NK-92 treated with Interleukin-12 subunit alpha and Interleukin-12 subunit beta, amount 100 ng/mL, for 24 hours (cell line): Measurements from ENCODE around the gene KRR1.
A peak's percentile ranks its signal among the peaks of the same experiment; 100 is the strongest.
"Not testable (repeated sequence)": the region's sequence is repeated elsewhere in the genome, so short reads cannot be mapped to it uniquely, and the experiment has no call there.

Source experiments
- DNase-seq: peaks from one replicate; lab custom pipeline; 2025; lab: John Stamatoyannopoulos, UW

KRR1 gene

GRCh38 chr12:75525263-75525662 is 13.9 kb upstream of the KRR1 start:
- DNase-seq = no peak

GRCh38 chr12:75522124-75522523 is 10.7 kb upstream of the KRR1 start:
- DNase-seq = not testable (repeated sequence)

DNA sequence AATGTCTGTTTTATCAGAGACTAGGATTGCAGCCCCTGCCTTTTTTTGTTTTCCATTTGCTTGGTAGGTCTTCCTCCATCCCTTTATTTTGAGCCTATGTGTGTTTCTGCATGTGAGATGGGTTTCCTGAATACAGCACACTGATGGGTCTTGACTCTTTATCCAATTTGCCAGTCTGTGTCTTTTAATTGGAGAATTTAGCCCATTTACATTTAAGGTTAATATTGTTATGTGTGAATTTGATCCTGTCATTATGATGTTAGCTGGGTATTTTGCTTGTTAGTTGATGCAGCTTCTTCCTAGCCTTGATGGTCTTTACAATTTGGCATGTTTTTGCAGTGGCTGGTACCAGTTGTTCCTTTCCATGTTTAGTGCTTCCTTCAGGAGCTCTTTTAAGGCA is 9.8 kb upstream of the KRR1 start:
- DNase-seq = not testable (repeated sequence)

DNA sequence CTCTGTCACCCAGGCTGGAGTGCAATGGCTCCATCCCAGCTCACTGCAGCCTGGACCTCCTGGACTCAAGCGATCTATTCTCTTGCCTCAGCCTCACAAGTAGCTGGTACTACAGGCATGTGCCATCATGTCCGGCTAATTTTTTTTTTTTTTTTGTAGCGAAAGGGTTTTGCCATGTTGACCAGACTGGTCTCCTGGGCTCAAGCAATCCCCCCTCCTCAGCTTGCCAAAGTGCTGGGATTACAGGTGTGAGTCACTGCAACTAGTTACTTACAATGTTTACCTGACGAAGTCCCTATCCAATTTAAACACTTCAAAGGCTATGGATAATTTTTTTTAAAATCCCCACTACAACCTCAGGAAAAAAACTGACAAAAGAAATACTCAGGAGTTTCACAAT is 1.8 kb downstream of the KRR1 start:
- DNase-seq = no peak

GRCh38 chr12:75508159-75508558 is 3.2 kb downstream of the KRR1 start:
- DNase-seq = no peak

DNA sequence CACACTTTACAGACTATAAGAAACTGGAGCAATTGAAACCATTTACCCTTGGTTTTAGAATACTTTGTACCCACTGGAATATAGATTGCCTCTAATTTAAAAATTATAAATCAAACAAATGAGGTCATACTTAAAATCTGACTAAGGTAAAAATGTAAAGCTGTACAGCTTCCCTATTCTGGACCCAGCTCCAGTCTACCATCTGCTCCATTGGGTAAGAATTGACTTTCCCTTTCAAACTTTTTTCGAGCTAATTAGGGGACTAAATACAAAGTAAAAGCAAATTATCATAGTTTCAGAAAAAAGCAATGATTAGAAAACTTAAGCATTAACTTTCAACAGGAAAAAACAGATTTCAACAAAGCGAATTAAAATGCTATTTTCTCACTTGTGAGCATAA is 4.3 kb downstream of the KRR1 start:
- no peak for DNase-seq

- DNase-seq = no peak
These were observed 5.6 kb downstream of the KRR1 start for GRCh38 chr12:75505706-75506312.

DNA sequence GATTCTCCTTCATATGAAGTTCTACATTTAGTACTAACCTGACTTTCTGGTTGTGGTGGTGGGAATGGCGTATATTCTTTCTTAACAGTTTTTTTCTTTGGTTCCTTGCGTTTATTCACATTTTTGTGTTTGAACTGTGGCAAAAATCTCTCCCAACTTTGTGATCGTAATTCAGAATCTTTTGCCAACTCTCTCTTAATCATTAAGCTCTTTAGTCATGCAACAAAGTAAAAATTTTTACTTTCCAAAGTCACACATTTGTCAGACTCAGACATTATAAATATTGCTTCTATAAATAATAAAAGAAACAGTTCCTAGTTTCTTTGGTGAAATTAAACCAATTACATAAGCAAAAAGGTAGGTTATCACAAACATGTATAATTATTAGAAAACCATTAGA is 7.5 kb downstream of the KRR1 start:
- no peak for DNase-seq

GRCh38 chr12:75503459-75503858 is 8.0 kb downstream of the KRR1 start:
- DNase-seq = no peak

- DNase-seq = no peak
These were observed 20.2 kb downstream of the KRR1 start for GRCh38 chr12:75491169-75491568.

- DNase-seq = no peak
These were observed 21.7 kb downstream of the KRR1 start for GRCh38 chr12:75489613-75490210.

GRCh38 chr12:75489187-75489586 is 22.2 kb downstream of the KRR1 start:
- DNase-seq = no peak

DNA sequence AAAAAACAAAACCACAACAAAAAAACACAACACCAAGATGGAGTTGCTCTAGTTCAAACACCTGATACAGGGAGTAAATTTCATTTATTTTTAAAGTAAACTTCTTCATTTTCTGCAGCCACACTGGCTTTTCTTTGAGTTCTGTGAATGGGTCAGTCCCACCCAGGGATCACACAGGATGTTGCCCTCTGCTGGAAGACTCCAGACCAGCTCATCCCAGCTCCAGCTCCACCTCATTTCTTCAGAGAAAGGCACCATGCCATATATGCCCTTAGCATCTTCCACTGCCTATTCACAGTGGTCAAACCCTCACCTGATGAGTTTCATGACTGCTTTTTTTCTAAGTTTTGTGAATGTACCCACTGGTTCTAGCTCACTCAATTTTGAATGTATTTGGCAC is 22.9 kb downstream of the KRR1 start:
- no peak for DNase-seq

- DNase-seq = no peak
These were observed 24.1 kb downstream of the KRR1 start for GRCh38 chr12:75487308-75487707.

DNA sequence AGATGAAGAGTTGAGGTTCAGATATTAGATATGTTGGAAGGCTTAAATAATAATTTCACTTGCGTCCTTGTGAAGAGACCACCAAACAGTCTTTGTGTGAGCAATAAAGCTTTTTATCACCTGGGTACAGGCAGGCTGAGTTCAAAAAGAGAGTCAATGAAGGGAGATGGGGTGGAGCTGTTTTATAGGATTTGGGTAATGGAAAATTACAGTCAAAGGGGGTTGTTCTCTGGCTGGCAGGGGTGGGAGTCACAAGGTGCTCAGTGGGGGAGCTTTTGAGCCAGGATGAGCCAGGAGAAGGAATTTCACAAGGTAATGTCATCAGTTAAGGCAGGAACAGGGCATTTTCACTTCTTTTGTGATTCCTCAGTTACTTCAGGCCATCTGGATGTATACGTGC is 27.0 kb downstream of the KRR1 start:
- DNase-seq = not testable (repeated sequence)

DNA sequence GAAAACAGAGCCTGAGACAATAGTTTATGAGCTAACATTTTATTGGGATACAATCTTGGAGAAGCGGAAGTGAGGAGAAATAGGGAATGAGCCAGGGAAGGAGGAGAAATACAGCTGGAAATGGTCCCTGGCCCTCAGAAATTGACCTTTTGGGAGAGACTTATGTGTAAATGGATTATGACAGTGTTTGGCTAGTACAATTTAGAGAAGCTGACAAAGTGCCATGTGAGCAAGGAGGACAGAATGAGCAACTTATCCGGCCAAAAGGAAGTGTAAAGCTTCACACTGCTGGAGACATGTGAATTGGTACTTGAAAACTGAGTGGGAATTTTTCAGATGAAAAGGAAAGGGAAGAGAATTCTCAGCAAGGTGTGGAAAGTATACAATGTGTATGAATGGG is 28.0 kb downstream of the KRR1 start:
- no peak for DNase-seq

DNA sequence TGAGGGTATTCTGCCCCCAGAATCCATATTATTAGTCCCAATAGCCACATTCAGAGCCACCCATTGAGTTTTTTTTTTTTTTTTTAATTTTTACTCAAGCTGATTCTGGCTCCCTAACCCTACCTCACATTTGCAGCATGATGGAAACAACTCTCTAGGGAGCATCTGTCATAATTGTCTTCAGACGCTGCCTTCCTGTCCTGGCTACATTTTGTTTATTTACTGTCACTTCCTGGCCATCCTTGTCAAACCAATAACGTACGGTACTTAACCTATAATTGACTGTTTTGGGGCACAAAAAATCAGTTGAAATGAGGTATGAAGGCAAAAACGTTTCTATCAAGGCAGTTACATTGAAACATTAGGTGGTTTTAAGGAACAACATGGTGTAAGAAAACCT is 28.8 kb downstream of the KRR1 start:
- DNase-seq = no peak

- no peak for DNase-seq
These were observed 29.6 kb downstream of the KRR1 start for GRCh38 chr12:75481774-75482173.

- DNase-seq = no peak
These were observed 30.2 kb downstream of the KRR1 start for GRCh38 chr12:75481013-75481705.

GRCh38 chr12:75480469-75480949 is 30.9 kb downstream of the KRR1 start, which contains the start of gene GLIPR1:
Gene GLIPR1 (plus strand): TSS chr12:75480755. CDS start chr12:75480881, 126 bp downstream.
- DNase-seq = peak; percentile 58

GRCh38 chr12:75479963-75480461 is 31.4 kb downstream of the KRR1 start:
- DNase-seq = no peak

DNA sequence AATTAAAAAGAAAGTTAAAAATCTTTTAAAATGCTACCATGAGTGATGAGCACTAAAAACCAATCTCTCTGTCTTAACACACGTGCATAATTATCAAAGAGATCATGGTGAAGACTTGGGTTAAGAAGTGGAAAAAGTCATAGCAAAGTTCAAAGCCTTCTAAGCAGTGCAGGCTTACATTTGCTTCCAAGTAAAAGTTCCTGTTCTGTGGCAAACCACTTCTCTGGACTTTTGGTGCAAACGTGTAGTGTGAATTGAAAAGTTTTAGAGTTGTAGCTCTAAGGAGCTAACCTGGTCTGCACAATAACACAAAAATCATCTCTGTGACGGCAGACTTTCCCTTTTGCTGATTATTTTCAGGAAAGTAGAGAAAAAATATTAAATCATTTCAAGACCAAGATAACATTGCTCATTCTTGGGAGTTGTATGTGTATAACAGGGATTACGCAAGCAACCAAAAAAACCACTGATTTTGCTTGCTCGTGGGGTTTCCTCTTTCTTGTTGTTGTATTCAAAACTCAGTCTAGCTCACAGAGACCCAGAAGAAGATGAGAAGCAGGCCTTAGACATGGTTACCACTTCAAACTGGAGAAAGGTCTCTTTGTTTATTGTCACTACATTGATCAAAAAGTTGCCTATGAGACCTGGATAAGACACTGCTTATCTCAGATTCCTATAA is 33.2 kb downstream of the KRR1 start:
- no peak for DNase-seq

DNA sequence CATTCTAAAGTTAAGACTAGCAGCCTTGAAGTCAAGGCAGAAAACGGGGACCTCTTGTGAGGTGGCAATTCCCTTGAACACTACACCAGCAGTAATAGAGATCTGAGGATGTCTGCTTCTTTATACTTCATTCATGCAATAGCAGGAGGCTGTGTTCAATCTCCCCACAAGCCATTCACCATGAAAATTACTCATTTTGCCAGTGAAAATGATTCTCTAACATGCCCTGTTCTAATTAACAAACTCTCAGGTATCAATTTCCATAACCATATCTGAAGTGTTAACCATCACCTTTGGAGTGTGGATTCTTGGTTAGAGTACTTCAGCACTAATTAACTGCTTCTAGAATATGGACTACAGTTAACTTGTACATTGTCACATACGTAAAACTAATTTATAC is 34.3 kb downstream of the KRR1 start:
- DNase-seq = no peak
